GM18951 (cell line): ENCODE data around the gene SMTN.

ENCODE experiments used
- POLR2A ChIP-seq: IDR thresholded peaks from 4 replicates; pipeline ENCODE4 v1.6.1; 2011; ENCODE audit warnings: mild to moderate bottlenecking; ENCODE audit not compliant: insufficient read length, insufficient read depth; ENCODE audit errors: extremely low read depth
- in situ Hi-C: fragments of 300-500 bp; cut with MboI; formaldehyde crosslinking; loops from one replicate; pipeline ENCODE4 v1.12.0; 2022; ENCODE audit warnings: low sequenced_read_pairs, mixed read lengths, inconsistent platforms; ENCODE audit not compliant: unreplicated experiment

The SMTN gene

DNA sequence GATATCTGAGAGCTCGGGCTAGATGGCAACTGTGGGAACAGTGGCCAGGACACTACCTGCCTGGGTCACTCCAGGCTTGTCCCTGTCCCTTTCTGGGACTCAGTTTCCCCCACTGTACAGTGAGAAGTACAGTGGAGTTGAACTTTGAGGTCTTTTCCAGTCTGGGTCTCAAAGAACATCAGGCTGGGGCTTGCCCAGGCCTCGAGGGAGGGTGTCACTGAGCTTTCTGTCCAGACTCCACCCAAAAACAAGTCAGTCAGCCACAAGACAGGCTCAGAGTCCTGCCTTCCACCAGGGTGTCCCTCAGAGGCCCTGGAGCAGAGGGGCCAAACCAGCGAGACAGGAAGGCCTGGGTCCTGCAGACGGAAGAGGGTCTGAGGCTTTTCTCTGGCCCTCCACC is 61.2 kb downstream of the SMTN start:
- no peak for TF ChIP-seq POLR2A
- in situ Hi-C loops = no loop called here

DNA sequence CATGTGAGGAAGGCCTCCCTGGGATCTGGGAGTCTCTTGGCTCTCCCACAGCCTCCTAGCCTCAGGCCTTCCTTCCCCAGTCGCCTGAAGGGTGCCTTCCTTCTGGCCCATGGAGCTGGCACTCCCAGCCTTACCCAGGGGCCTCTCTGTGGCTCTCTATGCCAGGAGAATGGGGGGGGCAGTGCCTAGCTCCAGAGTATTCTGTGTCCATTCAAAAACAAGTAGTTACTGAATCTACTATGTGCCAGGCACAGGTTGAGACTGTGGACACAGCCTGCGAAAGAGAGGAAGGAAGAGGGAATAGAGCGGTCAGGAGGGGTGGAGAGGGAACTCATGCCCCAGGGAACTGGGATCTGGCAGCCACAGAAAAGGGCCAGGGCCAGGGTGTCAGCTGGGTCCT is 61.9 kb downstream of the SMTN start:
- no peak for TF ChIP-seq POLR2A
- in situ Hi-C loops = no loop called here

DNA sequence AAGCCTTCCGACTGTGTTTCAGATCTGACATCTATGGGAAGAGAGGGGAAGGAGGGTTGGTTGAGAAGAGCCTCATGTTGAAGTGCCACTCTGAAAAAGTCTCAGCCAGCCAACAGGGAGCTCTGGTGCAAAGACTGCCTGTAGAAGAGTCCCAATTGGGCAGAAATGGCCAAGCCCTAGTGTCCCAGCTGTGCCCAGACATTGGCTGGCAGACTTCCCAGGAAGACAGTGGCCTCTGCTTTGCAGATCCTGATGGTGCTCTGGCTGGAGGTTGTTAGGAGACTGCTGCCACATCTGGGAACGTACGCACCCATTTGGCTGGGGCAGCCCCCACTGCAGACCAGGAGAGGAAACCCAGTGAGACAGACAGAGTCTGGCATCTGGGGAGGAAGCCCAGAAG is 62.4 kb downstream of the SMTN start:
- in situ Hi-C loops = no loop called here
- TF ChIP-seq POLR2A = no peak

DNA sequence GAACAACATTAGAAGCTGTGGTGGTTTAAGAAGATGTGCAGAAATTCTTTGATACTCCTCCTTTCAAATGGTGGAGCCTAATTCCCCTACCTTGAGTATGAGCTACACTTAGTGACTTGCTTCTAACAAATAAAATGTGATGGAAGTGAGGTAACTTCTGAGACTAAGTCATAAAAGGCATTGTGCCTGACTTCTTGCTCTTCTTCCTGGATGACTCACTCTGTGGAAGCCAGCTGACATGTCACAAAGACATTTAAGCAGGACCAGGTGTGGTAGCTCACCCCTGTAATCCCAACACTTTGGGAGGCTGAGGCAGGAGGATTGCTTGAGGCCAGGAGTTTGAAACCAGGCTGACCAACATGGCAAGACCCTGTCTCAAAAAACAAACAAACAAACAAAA is 63.1 kb downstream of the SMTN start:
- no peak for TF ChIP-seq POLR2A
- in situ Hi-C loops = no loop called here

DNA sequence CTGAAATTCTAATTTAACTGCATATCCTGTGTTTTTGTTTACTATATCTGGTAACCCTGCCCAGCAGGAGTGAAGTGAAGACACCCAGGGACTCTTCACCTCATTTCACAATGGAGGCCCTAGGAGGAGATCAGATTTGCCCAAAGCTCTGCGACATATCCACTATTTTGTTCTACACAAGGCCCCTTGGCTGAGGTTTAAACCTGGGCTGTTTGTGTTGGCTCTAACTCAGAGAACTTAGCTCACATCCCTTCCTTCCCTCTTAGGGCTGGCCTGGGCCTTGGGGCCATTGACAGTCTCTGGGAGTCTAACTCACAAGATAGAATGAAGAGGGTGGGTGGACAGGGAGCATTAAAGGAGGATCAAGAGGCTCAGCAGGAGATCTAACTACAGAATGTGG is 67.4 kb downstream of the SMTN start:
- in situ Hi-C loops = no loop called here
- TF ChIP-seq POLR2A = no peak

DNA sequence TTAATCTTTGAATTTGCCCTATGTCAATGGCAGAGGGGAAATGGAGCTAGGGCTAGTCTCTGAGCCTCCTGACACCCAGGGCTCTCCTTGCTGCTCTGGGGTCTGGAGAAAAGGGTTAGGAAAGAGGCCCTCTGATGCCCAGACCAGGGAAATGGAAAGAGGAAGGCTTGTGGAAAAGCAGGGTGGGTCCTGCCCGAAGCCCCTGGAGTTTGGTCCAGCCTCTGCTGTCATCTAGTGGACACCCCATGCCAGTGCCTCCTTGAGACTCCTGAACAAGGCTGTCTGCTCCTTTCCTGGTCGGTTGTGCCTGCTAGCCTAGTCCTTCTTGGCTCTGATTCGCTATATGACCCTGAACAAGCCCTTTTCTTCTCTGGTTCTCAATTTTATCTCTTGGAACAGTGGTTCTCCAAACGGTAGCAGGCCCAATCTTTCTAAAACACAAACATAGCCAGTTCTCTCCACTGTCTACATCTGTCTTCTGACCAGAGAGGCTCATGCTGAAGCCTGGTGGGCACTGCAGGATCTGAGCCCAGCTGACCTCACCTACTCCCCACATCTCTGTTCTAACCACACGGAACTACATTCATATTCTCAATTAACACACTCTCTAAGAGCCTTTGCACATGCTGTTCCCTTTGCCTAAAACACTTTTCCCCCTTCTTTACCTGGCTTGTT is 68.0 kb downstream of the SMTN start:
- in situ Hi-C loops = no loop called here

DNA sequence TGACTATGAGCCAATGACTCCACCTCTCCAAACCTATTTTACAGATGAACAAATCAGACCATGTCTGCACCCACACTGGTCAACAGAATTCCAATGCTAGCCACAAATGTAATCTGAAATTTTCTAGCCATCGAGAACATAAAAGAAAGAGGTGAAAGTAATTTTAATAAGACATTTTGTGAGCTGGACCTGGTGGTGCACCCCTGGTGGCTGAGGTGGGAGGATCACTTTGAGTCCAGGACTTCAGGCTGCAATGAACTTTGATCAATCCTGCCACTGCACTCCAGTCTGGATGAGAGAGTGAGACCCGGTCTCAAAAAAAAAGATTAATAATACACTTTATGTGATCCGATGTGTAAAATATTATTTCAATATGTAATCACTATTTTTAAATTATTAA is 69.5 kb downstream of the SMTN start:
- in situ Hi-C loops = no loop called here
- TF ChIP-seq POLR2A = no peak

More for the DNA sequence above, 68.0 kb downstream of the SMTN start:
- no peak for TF ChIP-seq POLR2A

DNA sequence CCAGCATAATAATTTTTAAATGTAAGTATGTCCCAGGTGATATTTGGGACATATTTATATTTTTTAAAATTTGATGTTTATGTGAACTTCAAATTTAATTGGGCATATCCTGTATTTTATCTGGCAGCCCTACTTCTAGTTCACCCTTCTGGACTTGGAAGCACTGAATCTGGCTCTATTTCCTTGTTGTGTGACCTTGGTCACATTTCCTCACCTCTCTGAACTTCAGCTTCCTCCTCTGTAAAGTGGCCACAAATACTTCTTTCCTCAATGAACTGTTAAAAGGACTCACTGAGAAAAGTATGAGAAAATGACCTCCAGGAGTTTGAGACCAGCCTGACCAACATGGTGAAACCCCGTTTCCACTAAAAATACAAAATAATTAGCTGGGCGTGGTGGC is 70.8 kb downstream of the SMTN start:
- no peak for TF ChIP-seq POLR2A
- in situ Hi-C loops = no loop called here

DNA sequence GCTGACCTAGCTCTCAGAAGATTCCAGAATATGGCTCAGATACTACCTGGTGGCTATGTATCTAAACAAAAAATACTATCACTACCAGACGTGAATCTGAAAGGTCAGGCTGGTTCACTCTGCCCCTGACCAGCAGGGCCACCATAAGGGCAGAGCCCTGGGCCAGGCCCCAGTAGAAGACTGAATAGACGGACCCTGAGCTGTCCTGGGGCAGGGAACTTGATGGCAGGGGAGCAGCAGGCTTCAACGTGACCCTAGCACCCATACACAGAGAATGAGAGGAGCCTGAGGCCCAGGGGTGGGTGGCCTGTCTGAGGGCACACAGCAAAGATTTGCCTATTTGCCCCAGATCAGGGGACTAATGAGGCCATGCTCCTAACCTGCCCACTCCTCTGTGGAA is 72.2 kb downstream of the SMTN start:
- in situ Hi-C loops = no loop called here
- TF ChIP-seq POLR2A = no peak
